Measurements from ENCODE around the gene DPP6. TPM values are rescaled to one million over a fixed set of nuclear protein-coding genes. Genes with fewer than 3 reads are reported as not detected.
"Not testable (repeated sequence)": the region's sequence is repeated elsewhere in the genome, so short reads cannot be mapped to it uniquely, and the experiment has no call there.

Gene DPP6
- polyA plus RNA-seq, 1 donor (not counting 4 experiments of a cell fraction or from before 2014, with no cell fraction given), result not detected

GRCh38 chr7:154148791-154149516 is 96.8 kb downstream of the DPP6 start:
- FAIRE-seq; H4K20me1 ChIP-seq (ENCODE audit: control insufficient read depth, extremely low read depth, insufficient read depth, low read length); DNase-seq (ENCODE audit: low read depth, low spot score); H2AFZ ChIP-seq (ENCODE audit: control insufficient read depth, low read length); H3K36me3 ChIP-seq (ENCODE audit: control insufficient read depth in 2 of 2, extremely low read depth in 1 of 2, insufficient read depth in 2 of 2, low read length in 2 of 2); H3K27me3 ChIP-seq (ENCODE audit: control insufficient read depth, extremely low read depth, insufficient read depth, low read length); H3K4me1 ChIP-seq (ENCODE audit: control insufficient read depth, extremely low read depth, insufficient read depth, low read length); H3K4me2 ChIP-seq (ENCODE audit: control insufficient read depth, extremely low read depth, insufficient read depth, low read depth, low read length); H3K9me3 ChIP-seq (ENCODE audit: control insufficient read depth, low read depth, low read length); dilution Hi-C loops (cut with MboI; ENCODE audit: extremely low pct_ligation_motif_present, low sequenced_read_pairs); H3K9ac ChIP-seq (ENCODE audit: control insufficient read depth, extremely low read depth, insufficient read depth, low read length); H3K27ac ChIP-seq (ENCODE audit: control insufficient read depth, insufficient read depth, low read length); H3K9me1 ChIP-seq (ENCODE audit: control insufficient read depth, extremely low read depth, insufficient read depth, low read length); H3K4me3 ChIP-seq (ENCODE audit: control insufficient read depth in 2 of 3, extremely low read depth in 1 of 3, insufficient read depth in 2 of 3, low read depth in 1 of 3, low read length in 3 of 3); H3K79me2 ChIP-seq (ENCODE audit: control insufficient read depth, insufficient read depth, low read length): not testable (repeated sequence)

DNA sequence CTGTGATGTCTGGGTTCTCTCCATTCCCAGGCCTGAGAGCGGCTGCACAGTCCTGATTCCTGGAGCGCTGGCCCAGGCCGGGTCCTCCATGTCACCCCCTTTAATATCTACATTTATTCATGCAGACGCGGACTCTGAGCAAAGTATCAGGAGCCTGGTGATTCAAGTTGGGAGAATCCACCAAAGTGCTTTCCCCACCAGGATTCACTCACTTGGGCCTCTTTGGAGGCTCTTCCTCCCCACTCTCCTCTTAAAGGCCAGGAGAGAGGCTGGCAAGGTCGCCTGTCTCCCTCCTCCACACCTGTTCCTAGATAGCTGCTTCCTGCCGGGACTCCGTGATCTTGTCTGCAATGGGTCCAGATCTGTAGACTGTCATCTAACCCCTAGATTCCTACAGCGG is 98.5 kb downstream of the DPP6 start:
- H2AFZ ChIP-seq (ENCODE audit: control insufficient read depth, low read length); H3K9me1 ChIP-seq (ENCODE audit: control insufficient read depth, extremely low read depth, insufficient read depth, low read length); H3K27me3 ChIP-seq (ENCODE audit: control insufficient read depth, extremely low read depth, insufficient read depth, low read length); H3K4me1 ChIP-seq (ENCODE audit: control insufficient read depth, extremely low read depth, insufficient read depth, low read length); H3K27ac ChIP-seq (ENCODE audit: control insufficient read depth, insufficient read depth, low read length); DNase-seq (ENCODE audit: low read depth, low spot score); H3K4me2 ChIP-seq (ENCODE audit: control insufficient read depth, extremely low read depth, insufficient read depth, low read depth, low read length); H3K4me3 ChIP-seq (ENCODE audit: control insufficient read depth in 2 of 3, extremely low read depth in 1 of 3, insufficient read depth in 2 of 3, low read depth in 1 of 3, low read length in 3 of 3); H3K9ac ChIP-seq (ENCODE audit: control insufficient read depth, extremely low read depth, insufficient read depth, low read length); FAIRE-seq; dilution Hi-C loops (cut with MboI; ENCODE audit: extremely low pct_ligation_motif_present, low sequenced_read_pairs); H4K20me1 ChIP-seq (ENCODE audit: control insufficient read depth, extremely low read depth, insufficient read depth, low read length); H3K9me3 ChIP-seq (ENCODE audit: control insufficient read depth, low read depth, low read length); H3K36me3 ChIP-seq (ENCODE audit: control insufficient read depth in 2 of 2, extremely low read depth in 1 of 2, insufficient read depth in 2 of 2, low read length in 2 of 2); H3K79me2 ChIP-seq (ENCODE audit: control insufficient read depth, insufficient read depth, low read length): not testable (repeated sequence)

DNA sequence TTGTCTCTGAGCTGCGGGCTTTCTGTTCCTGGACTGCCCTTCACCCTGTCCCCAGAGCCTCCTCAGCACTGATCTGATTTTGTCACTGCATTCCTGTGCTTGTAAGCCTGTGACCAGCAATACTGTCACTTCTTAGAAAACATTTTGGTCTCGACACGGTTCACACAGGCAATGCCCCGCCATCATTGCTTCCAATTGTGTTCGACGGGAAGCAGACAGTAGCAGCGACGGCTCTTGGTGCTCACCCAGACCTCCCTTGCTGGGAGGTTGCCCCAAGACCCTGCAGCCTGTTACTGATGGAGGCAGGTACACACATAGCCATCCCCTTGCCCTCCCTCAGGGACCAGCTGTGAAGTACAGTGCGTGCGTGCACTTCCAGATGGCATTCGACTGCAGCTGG is 99.1 kb downstream of the DPP6 start:
- dilution Hi-C loops (cut with MboI; ENCODE audit: extremely low pct_ligation_motif_present, low sequenced_read_pairs), result not testable (repeated sequence)

DNA sequence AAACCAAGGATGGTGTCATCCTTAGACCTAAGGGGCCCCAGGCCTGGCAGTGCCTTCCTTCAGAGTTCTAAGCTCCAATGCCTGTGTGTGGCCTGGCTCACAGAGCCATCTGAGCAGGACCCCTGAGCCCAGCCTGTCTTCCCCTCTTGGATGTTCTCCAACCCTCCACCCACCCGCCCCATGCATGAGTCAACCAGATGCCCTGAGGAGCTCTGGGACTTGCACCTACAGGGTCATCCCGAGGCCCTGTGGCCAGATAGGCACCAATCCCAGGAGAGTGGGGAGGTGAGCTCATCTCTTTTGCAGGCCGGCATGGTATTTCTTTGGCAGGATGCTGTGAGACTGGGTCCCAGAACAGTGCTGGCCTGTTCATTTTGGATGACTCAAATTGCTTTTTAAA is 103.7 kb downstream of the DPP6 start:
- H4K20me1 ChIP-seq (ENCODE audit: control insufficient read depth, extremely low read depth, insufficient read depth, low read length); H3K4me1 ChIP-seq (ENCODE audit: control insufficient read depth, extremely low read depth, insufficient read depth, low read length); H3K27ac ChIP-seq (ENCODE audit: control insufficient read depth, insufficient read depth, low read length); H3K4me2 ChIP-seq (ENCODE audit: control insufficient read depth, extremely low read depth, insufficient read depth, low read depth, low read length); H3K9ac ChIP-seq (ENCODE audit: control insufficient read depth, extremely low read depth, insufficient read depth, low read length); H3K79me2 ChIP-seq (ENCODE audit: control insufficient read depth, insufficient read depth, low read length); H3K4me3 ChIP-seq (ENCODE audit: control insufficient read depth in 2 of 3, extremely low read depth in 1 of 3, insufficient read depth in 2 of 3, low read depth in 1 of 3, low read length in 3 of 3); H3K27me3 ChIP-seq (ENCODE audit: control insufficient read depth, extremely low read depth, insufficient read depth, low read length); H3K9me1 ChIP-seq (ENCODE audit: control insufficient read depth, extremely low read depth, insufficient read depth, low read length); dilution Hi-C loops (cut with MboI; ENCODE audit: extremely low pct_ligation_motif_present, low sequenced_read_pairs); H3K36me3 ChIP-seq (ENCODE audit: control insufficient read depth in 2 of 2, extremely low read depth in 1 of 2, insufficient read depth in 2 of 2, low read length in 2 of 2); FAIRE-seq; DNase-seq (ENCODE audit: low read depth, low spot score); H3K9me3 ChIP-seq (ENCODE audit: control insufficient read depth, low read depth, low read length); H2AFZ ChIP-seq (ENCODE audit: control insufficient read depth, low read length): not testable (repeated sequence)

More for the DNA sequence above, 99.1 kb downstream of the DPP6 start:
- not testable (repeated sequence) for H3K79me2 ChIP-seq (ENCODE audit: control insufficient read depth, insufficient read depth, low read length); H3K9me3 ChIP-seq (ENCODE audit: control insufficient read depth, low read depth, low read length); H3K36me3 ChIP-seq (ENCODE audit: control insufficient read depth in 2 of 2, extremely low read depth in 1 of 2, insufficient read depth in 2 of 2, low read length in 2 of 2); FAIRE-seq; H3K4me2 ChIP-seq (ENCODE audit: control insufficient read depth, extremely low read depth, insufficient read depth, low read depth, low read length); H3K27ac ChIP-seq (ENCODE audit: control insufficient read depth, insufficient read depth, low read length); DNase-seq (ENCODE audit: low read depth, low spot score); H3K9me1 ChIP-seq (ENCODE audit: control insufficient read depth, extremely low read depth, insufficient read depth, low read length); H3K4me1 ChIP-seq (ENCODE audit: control insufficient read depth, extremely low read depth, insufficient read depth, low read length); H2AFZ ChIP-seq (ENCODE audit: control insufficient read depth, low read length); H3K9ac ChIP-seq (ENCODE audit: control insufficient read depth, extremely low read depth, insufficient read depth, low read length); H3K4me3 ChIP-seq (ENCODE audit: control insufficient read depth in 2 of 3, extremely low read depth in 1 of 3, insufficient read depth in 2 of 3, low read depth in 1 of 3, low read length in 3 of 3); H4K20me1 ChIP-seq (ENCODE audit: control insufficient read depth, extremely low read depth, insufficient read depth, low read length); H3K27me3 ChIP-seq (ENCODE audit: control insufficient read depth, extremely low read depth, insufficient read depth, low read length)

GRCh38 chr7:154162921-154163320 is 110.7 kb downstream of the DPP6 start:
- H3K9me1 ChIP-seq (ENCODE audit: control insufficient read depth, extremely low read depth, insufficient read depth, low read length); H3K4me1 ChIP-seq (ENCODE audit: control insufficient read depth, extremely low read depth, insufficient read depth, low read length); H3K9ac ChIP-seq (ENCODE audit: control insufficient read depth, extremely low read depth, insufficient read depth, low read length); FAIRE-seq; H4K20me1 ChIP-seq (ENCODE audit: control insufficient read depth, extremely low read depth, insufficient read depth, low read length); H3K4me2 ChIP-seq (ENCODE audit: control insufficient read depth, extremely low read depth, insufficient read depth, low read depth, low read length); H3K27ac ChIP-seq (ENCODE audit: control insufficient read depth, insufficient read depth, low read length); H2AFZ ChIP-seq (ENCODE audit: control insufficient read depth, low read length); H3K36me3 ChIP-seq (ENCODE audit: control insufficient read depth in 2 of 2, extremely low read depth in 1 of 2, insufficient read depth in 2 of 2, low read length in 2 of 2); H3K9me3 ChIP-seq (ENCODE audit: control insufficient read depth, low read depth, low read length); H3K4me3 ChIP-seq (ENCODE audit: control insufficient read depth in 2 of 3, extremely low read depth in 1 of 3, insufficient read depth in 2 of 3, low read depth in 1 of 3, low read length in 3 of 3); dilution Hi-C loops (cut with MboI; ENCODE audit: extremely low pct_ligation_motif_present, low sequenced_read_pairs); DNase-seq (ENCODE audit: low read depth, low spot score); H3K27me3 ChIP-seq (ENCODE audit: control insufficient read depth, extremely low read depth, insufficient read depth, low read length); H3K79me2 ChIP-seq (ENCODE audit: control insufficient read depth, insufficient read depth, low read length): not testable (repeated sequence)

All from keratinocyte (primary cell).